Mucosa of stomach (tissue), 1 donor: ENCODE data around the gene CLDN7.

Experiments used
- H3K27me3 ChIP-seq: one replicate; pipeline ENCODE4 v1.7.0; 2013; ENCODE audit warnings: mild to moderate bottlenecking, low read length; ENCODE audit not compliant: control insufficient read depth, insufficient read depth
- H3K36me3 ChIP-seq: one replicate; pipeline ENCODE4 v1.7.0; 2013; ENCODE audit warnings: low read length; ENCODE audit not compliant: control insufficient read depth, insufficient read depth
- H3K4me1 ChIP-seq: one replicate; pipeline ENCODE4 v1.7.0; 2013; ENCODE audit warnings: mild to moderate bottlenecking, low read length; ENCODE audit not compliant: control insufficient read depth, insufficient read depth
- H3K4me3 ChIP-seq: one replicate; pipeline ENCODE4 v1.7.0; 2013; ENCODE audit warnings: low read length
- H3K9ac ChIP-seq: one replicate; pipeline ENCODE4 v1.7.0; 2013; ENCODE audit warnings: mild to moderate bottlenecking, low read length, moderate library complexity
- H3K9me3 ChIP-seq: one replicate; pipeline ENCODE4 v1.7.0; 2013; ENCODE audit warnings: mild to moderate bottlenecking, low read length, moderate library complexity; ENCODE audit not compliant: control insufficient read depth
- donor health status: Pancreatic carcinoma.

The CLDN7 gene

GRCh38 chr17:7260151-7260550 lies 2.1 kb downstream of the CLDN7 start:
- Histone ChIP-seq H3K27me3 (peaks cover 42% of the 10 kb centered on the region), H3K36me3 (no peaks in the 10 kb centered on the region), H3K9ac (no peak overlapping the region), H3K9me3 (no peaks in the 10 kb centered on the region), H3K4me3 (no peak overlapping the region), H3K4me1 (peaks cover 45% of the 10 kb centered on the region)

- peaks cover 44% of the 10 kb centered on the region for H3K4me1 ChIP-seq
- H3K4me3 ChIP-seq, result no peak overlapping the region
- no peaks in the 10 kb centered on the region for H3K36me3 ChIP-seq
- no peak overlapping the region for H3K9ac ChIP-seq
- H3K9me3 ChIP-seq, result no peaks in the 10 kb centered on the region
- H3K27me3 ChIP-seq, result peaks cover 40% of the 10 kb centered on the region
These were observed 2.8 kb downstream of the CLDN7 start for GRCh38 chr17:7259555-7259889.

- no peaks in the 10 kb centered on the region for H3K9me3 ChIP-seq
- H3K9ac ChIP-seq, result no peak overlapping the region
- peaks cover 35% of the 10 kb centered on the region for H3K27me3 ChIP-seq
- H3K36me3 ChIP-seq, result no peaks in the 10 kb centered on the region
- peaks cover 40% of the 10 kb centered on the region for H3K4me1 ChIP-seq
- no peak overlapping the region for H3K4me3 ChIP-seq
These were observed 3.3 kb downstream of the CLDN7 start for GRCh38 chr17:7258731-7259554.

- Histone ChIP-seq H3K4me3 (no peak overlapping the region), H3K27me3 (peaks cover 16% of the 10 kb centered on the region), H3K9ac (no peak overlapping the region), H3K4me1 (peaks cover 38% of the 10 kb centered on the region), H3K9me3 (no peaks in the 10 kb centered on the region), H3K36me3 (no peaks in the 10 kb centered on the region)
These were observed 5.4 kb downstream of the CLDN7 start for GRCh38 chr17:7256766-7257456.

- H3K4me3 ChIP-seq, result no peak overlapping the region
- no peaks in the 10 kb centered on the region for H3K36me3 ChIP-seq
- H3K9ac ChIP-seq, result no peak overlapping the region
- H3K9me3 ChIP-seq, result no peaks in the 10 kb centered on the region
- peaks cover 33% of the 10 kb centered on the region for H3K4me1 ChIP-seq
- H3K27me3 ChIP-seq, result no peaks in the 10 kb centered on the region
These were observed 7.8 kb downstream of the CLDN7 start for GRCh38 chr17:7254511-7254910.

DNA sequence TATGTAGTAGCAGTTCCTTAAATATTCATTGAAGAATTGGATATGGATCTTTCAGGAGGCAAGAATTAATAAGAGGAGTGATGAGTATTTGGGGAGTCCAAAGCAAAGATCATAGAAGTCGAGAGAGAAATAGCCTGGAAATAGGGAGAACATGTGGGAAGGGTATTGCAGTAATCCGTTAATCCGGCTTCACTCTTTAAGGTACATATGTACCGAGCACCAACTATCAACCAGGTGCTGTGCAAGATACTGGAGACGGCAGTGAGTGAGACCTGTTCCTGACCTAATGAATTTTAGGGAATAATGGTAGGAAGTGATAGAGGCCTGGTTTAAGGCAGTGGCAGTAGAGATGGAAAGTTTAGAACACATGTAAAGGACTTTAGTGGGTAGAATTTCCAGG lies 9.2 kb downstream of the CLDN7 start:
- H3K4me1 ChIP-seq, result peaks cover 32% of the 10 kb centered on the region
- peak overlapping the region; percentile 97 for H3K9ac ChIP-seq
- H3K9me3 ChIP-seq, result no peaks in the 10 kb centered on the region
- no peaks in the 10 kb centered on the region for H3K27me3 ChIP-seq
- no peaks in the 10 kb centered on the region for H3K36me3 ChIP-seq
- H3K4me3 ChIP-seq, result peak overlapping the region; percentile 79

DNA sequence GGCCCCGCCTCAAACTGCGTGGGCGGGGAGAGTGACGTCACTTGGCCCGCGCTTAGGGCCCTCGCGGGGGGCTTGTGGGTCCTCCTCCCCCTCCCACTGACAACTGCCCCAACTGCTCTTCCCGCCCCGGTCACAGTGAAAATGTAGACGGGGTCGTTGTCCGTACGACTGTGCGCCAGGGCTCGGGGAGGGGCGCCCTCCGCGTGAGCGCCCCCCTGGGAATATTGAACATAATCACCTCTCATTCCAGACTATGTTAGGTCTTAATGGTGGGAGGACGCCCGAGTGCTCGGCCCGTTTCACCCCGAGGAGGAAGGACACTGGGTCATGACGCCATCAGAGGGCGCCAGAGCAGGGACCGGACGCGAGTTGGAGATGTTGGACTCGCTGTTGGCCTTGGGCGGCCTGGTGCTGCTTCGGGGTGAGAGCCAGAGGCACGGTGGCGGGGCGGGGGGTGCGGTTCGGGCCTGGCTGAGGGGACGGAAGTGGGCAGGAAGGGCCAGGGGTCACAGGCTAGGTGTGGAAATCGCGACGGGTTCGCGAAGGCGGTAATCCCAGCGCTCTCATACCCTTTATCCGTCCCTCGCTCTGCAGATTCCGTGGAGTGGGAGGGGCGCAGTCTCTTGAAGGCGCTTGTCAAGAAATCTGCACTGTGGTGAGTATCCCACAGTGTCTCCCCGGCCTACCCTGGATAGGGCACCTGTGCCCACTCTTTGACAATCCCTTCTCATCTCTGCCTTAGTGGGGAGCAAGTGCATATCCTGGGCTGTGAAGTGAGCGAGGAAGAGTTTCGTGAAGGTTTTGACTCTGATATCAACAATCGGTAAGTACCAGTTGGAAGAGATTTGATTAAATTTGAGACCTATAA lies 9.9 kb downstream of the CLDN7 start, which contains the start of gene ELP5:
Gene ELP5, plus strand, starts transcription at position 40 of the 868 bp plus-strand sequence. Its CDS starts 336 bp downstream, at position 376.
- H3K27me3 ChIP-seq, result no peaks in the 10 kb centered on the region
- no peaks in the 10 kb centered on the region for H3K36me3 ChIP-seq
- peak within 1 kb of the TSS; percentile 89 for H3K4me3 ChIP-seq
- H3K4me1 ChIP-seq, result peaks cover 32% of the 10 kb centered on the region
- no peaks in the 10 kb centered on the region for H3K9me3 ChIP-seq
- peak within 1 kb of the TSS; percentile 97 for H3K9ac ChIP-seq

DNA sequence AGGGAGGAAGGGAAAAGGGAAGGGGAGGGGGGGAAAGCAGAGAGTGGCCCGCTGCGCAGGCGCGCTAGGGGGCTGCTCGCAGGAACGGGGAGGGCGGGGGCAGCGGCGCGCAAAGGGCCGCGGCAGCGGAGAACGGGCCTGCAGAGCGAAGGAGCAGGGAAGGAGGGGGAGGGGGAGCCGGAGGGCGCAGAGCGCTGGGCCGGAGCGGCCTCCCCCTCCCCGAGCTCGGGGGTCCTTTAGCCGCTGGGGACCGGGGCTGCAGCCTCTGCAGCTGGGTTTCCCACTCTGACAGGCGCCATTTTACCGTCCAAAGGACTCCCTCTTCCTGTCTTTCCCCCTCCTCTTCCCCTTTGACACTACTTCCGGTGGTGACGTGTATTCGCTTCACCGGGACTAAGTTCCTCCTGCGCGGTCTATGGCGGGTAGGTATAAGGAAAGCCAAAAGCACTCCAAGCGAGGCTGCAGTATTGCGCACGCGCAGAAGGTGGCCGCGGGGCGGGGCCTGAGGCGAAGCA lies 10.6 kb downstream of the CLDN7 start, which contains the start of gene CTDNEP1:
Gene CTDNEP1, minus strand, starts transcription at position 74 of the 515 bp plus-strand sequence. CDS start 438 bp downstream, outside the sequence.
- Histone ChIP-seq H3K9me3 (no peaks in the 10 kb centered on the region), H3K36me3 (no peaks in the 10 kb centered on the region), H3K4me1 (peaks cover 32% of the 10 kb centered on the region), H3K9ac (peak within 1 kb of the TSS; percentile 97), H3K4me3 (peak within 1 kb of the TSS; percentile 89), H3K27me3 (no peaks in the 10 kb centered on the region)

- Histone ChIP-seq H3K4me1 (peaks cover 32% of the 10 kb centered on the region), H3K9ac (peak overlapping the region; percentile 97), H3K9me3 (no peaks in the 10 kb centered on the region), H3K36me3 (no peaks in the 10 kb centered on the region), H3K4me3 (peak overlapping the region; percentile 89), H3K27me3 (no peaks in the 10 kb centered on the region)
These were observed 11.3 kb downstream of the CLDN7 start for GRCh38 chr17:7250695-7251627.

GRCh38 chr17:7249830-7250229 lies 12.4 kb downstream of the CLDN7 start:
- Histone ChIP-seq H3K36me3 (no peaks in the 10 kb centered on the region), H3K4me3 (no peak overlapping the region), H3K27me3 (no peaks in the 10 kb centered on the region), H3K9me3 (no peaks in the 10 kb centered on the region), H3K9ac (peak overlapping the region; percentile 97), H3K4me1 (peaks cover 32% of the 10 kb centered on the region)

DNA sequence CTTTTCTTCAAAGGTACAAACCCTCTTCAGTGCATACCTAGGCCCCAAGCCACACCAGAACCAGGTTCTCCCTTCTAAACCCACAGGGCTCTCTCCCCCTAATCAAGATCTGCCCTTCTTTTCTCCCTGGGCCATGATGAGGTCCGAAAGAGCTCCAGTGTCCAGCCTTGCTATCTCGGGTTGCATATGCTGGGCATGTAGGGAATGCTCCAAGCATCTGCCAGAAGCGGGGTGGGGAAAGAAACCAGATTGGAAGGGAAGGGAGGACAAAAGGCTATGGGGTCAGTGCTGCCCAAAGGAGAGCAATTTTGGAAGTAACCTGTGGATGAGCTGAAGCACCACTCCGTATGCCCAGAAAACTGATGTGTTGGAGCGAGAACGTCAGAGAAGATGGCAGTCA lies 13.1 kb downstream of the CLDN7 start:
- Histone ChIP-seq H3K27me3 (no peaks in the 10 kb centered on the region), H3K36me3 (peaks cover 6% of the 10 kb centered on the region), H3K4me1 (peaks cover 32% of the 10 kb centered on the region), H3K9ac (no peak overlapping the region), H3K4me3 (no peak overlapping the region), H3K9me3 (no peaks in the 10 kb centered on the region)
